HG02852 (cell line): Measurements from ENCODE around the gene COL13A1.

Source experiments
- ATAC-seq: cut with Tn5 transposase; IDR thresholded peaks from one replicate; pipeline ENCODE4 v1.9.1; 2021; ENCODE audit warnings: mild to moderate bottlenecking, moderate library complexity; ENCODE audit not compliant: unreplicated experiment

Gene COL13A1

GRCh38 chr10:69996611-69997010 is 194.9 kb downstream of the COL13A1 start:
- no peak for ATAC-seq

DNA sequence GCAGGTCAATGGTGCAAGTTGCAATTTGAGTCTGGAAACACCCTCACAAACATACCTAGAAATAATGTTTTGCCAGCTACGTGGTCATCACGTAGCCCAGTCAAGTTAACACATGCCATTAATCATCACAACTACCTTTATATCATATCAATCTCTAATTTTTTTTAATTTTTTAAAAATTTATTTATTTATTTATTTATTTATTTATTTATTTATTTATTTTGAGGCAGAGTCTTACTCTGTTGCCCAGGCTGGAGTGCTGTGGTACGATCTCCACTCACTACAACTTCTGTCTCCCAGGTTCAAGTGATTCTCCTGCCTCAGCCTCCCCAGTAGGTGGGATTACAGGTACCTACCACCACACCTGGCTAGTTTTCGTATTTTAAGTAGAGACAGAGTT is 198.6 kb downstream of the COL13A1 start:
- ATAC-seq = no peak

DNA sequence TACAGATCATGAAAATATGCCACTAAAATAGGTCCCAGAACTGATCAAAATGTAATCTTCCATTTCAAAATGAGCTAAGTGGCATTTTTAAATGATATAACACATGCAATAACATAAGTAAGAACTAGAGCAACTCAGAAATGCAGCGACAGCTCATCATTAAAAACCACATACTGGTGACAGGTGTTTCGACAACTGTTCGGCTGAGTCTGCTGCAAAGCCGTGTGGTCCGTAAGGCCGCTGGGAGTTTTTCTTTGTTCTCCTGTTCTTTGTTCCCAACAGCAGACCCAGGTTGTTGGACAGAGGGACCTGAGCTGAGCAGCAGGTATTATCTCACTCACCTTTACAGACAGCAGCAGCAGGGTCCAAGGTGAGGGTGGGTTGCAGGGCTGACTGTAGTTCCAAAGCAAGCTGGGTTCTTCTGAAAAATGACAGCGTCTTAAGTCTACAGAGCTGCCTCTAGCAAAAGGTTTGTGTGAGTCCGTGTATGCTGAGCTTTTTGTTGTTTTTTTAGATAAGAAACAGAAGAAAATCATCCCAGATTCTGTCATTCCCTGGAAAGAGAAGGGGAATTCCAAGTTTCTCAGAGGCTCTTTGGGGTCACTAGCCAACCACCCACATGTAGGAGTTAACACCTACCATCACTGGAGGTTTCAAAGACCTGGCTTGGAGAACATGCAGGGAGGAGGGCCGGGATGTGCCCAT is 205.6 kb downstream of the COL13A1 start:
- ATAC-seq = no peak
